HG02981 (cell line): ENCODE data around the gene ADAMTSL2.

Experiments
- ATAC-seq: cut with Tn5 transposase; IDR thresholded peaks from one replicate; pipeline ENCODE4 v1.9.1; 2021; ENCODE audit warnings: mild to moderate bottlenecking, moderate library complexity; ENCODE audit not compliant: unreplicated experiment

ADAMTSL2 gene

GRCh38 chr9:133584559-133585476 is 50.3 kb downstream of the ADAMTSL2 start:
- no peak for ATAC-seq

- no peak for ATAC-seq
Measured at GRCh38 chr9:133585481-133586351, 51.2 kb downstream of the ADAMTSL2 start.

GRCh38 chr9:133587051-133587450 is 52.5 kb downstream of the ADAMTSL2 start:
- no peak for ATAC-seq

- no peak for ATAC-seq
Measured at GRCh38 chr9:133587466-133587865, 53.0 kb downstream of the ADAMTSL2 start.

DNA sequence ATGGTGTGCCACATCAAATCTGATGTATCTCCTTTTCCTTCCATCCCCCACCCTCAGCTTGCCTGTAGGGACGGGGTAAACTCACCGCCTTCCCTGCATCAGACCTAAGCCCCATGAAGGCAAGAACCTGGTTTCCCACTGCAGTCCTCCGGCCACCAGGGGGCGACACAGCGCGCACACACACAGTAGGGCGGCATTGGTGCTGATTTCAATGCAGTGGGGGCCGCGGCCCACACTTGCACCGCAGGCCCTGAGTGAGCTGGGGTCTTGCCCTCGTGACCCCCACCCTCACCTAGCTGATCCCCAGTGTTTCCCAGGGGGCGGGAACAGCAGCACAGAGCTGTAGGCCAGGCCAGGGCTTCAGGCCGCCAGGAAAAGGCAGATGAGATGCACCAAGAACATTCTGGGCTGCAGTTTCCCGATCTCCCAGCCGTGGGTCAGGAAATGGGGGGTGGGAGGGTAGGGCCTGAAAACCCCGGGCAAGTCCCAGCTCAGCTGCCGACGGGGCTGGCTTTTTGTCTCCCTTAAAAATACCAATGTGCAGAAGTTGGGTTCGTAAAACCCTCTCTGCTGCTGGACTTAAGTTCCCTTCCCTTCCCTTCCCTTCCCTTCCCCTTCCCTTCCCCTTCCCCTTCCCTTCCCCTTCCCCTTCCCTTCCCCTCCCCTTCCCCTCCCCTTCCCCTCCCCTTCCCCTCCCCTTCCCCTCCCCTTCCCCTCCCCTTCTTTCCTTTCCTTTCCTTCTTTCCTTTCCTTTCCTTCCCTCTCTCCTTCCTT is 55.1 kb downstream of the ADAMTSL2 start:
- no peak for ATAC-seq

GRCh38 chr9:133590231-133590855 is 55.8 kb downstream of the ADAMTSL2 start:
- ATAC-seq = no peak

DNA sequence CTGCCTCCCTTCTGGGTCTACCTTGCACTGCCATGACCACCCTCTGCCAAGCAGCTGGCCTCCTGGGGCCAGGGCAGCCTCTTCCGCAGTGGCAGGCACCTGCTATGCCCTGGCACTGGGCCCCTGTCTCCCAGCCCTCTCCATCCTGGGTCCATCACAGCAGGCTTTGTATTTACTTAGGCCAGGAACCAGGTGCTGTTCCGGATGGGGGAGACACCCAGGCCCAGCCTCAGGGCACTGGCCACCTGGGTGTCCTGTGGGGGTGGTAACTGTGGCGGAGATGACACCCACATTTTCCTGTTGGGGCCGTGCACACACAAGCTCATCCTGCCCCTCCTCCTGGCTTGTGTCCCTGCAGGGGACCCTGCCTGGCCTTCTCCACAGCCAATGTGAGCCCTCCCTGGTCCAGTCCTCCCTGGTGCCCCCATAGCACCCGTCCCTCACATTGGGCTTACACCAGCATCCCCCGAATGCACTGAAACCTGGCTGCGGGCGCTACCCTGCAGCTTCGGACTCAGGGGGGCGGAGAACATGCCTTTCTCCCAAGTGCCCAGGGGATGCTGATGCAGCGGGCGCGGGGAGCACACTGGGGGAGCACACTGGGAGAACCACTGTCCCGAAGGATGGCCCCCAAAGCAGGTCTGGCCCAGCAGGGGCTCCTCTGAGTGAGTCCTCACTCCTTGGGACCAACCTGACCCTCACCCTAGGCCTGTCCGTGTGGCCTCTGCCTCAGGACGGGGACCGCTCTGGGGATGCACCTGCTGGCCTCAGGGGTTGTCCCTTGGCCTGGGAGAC is 56.8 kb downstream of the ADAMTSL2 start:
- ATAC-seq = no peak

DNA sequence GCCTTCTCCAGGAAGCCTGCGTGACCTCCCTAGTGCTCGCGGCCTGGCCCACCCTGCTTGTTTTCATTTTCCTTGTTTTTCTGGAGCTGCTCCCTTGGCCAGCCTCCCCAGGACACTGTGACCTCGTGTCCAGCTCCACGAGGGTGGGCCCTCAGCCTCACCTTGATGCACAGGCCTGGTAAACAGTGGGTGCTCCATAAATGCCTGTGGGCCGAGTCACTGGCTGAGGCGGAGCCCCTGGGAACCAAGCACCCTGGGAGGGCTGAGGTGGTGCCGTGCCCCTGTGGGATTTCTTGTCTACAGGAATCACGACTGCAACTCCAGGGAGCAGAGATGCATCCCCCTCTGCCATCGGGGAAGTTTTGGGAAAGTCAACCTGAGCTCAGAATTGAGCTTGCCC is 57.5 kb downstream of the ADAMTSL2 start:
- ATAC-seq = no peak

DNA sequence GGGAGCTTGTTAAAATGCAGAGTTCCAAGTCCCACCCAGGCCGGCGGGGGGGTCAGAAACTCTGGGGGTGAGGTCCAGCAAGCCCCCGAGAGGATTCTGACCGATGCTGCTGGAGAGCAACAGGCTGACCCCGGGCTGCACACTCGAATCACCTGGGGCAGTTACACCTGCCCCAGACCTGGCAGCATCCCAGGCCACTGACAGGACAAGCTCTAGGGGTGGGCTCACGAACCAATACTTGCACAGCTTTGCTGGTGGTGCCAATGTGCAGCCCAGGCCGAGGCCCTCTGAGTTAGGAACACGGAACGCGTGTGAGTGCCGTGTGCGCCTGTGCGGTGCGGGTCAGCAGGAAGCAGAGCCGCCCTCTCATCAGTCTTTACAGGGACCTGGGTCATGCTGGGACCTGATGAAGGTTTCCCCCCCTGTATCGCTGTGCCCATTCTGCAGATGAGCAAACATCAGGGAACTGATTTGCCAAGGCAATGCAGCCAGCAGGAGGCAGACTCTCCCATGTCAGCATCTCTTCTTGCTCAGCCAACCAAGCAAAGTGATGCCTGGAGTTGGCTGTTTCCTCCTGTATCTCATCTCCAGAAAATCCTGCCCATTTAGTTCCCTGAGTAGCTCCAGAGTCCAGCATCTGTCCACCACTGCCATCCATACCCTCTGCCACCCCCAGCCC is 58.4 kb downstream of the ADAMTSL2 start:
- no peak for ATAC-seq

DNA sequence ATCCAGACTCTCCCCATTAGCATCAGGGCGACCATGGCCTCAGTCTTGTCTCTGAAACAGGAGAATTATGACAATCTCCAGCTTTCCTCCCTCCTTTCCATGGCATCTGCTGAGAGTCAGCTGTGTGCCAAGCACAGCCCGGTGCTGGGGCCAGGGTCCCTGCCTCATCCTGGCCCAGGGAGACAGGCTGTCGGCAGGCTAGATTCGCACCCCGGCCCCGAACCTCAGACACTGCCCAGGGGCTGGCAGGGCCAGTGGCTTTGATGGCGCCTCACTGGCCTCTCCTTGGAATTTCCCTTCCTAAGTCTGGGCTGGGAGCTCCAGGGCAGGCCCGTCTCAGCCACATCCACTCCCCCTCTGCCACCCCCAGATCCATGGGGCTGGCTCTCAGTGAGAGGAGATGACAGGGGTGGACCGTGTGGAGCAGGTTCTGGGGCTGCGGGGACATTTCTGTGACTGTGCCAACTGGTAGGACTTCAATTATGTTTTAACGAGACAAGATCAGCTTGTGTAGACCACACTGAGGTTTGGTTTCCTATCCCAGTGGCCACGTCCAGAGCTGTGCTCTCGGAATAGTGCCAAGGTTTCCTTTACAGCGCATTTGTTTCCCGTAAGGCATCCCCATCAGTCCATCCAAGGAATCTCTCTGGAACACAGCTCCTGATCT is 59.2 kb downstream of the ADAMTSL2 start:
- ATAC-seq = no peak

GRCh38 chr9:133594310-133594709 is 59.8 kb downstream of the ADAMTSL2 start:
- ATAC-seq = no peak

DNA sequence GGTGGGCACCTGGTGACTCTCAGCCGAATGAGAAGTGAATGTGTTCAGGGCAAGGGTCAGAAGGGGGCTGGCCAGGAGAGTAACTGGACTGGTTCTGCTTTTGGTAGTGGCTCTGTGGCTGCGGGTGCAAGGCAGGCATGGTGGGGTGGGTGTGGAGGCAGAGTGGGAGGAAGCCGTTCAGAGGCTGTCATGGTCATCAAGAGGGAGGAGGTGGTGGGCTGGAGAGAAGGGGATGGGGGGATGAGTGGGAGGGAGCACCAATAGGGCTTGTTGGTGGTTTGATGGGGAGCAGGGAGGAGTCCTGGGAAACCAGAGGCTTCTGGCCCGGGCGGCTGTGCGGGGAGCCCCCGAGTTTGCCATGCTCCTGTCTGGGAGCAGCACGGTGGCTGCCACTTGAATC is 61.4 kb downstream of the ADAMTSL2 start:
- ATAC-seq = no peak

DNA sequence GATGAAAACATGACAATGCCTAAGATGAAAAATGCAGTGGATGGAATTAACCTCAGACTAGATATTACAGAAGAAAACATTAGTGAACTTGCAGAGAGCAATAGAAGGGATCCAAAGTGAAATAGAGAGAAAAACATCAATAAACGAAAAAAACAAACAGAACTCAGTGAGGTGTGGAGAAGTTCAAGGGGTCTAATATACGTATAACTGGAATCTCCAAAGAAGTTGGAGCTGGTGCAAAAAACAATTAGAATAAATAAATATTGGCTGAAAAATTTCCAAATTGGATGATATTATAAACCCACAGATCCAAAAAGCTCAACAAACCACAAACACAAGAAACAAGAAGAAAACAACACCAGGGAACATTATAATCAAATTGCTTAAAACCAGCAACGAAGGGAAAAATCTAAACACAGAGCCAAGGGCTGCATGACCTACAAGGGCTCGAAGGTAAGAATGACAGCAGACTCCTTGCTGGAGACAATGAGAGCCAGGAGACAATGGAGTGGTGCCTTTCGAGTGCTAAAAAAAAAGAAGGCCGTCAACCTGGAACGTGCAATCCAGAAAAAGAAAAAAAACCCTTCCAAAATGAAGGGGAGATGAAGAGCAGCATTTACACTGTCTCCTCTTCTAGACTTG is 62.9 kb downstream of the ADAMTSL2 start:
- no peak for ATAC-seq

DNA sequence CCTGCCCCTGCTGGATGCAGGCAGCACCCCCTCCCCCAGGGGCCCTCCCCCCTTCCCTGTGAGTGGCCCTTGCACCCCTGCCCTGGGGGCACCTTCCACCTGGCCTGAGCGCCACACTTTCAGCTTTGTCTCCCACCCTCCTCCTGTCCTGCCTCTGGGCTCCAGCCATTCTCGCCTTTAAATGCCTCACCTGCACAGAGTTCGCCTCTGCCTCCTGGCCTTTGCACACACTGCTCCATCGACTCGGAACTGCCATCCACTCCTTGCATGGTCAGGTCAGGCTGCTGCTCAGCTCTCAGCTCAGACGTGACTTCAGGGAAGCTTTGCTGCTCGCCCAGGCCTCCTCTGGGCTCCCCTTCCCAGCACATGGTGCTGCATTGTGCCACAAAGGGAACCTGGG is 64.5 kb downstream of the ADAMTSL2 start:
- ATAC-seq = no peak

DNA sequence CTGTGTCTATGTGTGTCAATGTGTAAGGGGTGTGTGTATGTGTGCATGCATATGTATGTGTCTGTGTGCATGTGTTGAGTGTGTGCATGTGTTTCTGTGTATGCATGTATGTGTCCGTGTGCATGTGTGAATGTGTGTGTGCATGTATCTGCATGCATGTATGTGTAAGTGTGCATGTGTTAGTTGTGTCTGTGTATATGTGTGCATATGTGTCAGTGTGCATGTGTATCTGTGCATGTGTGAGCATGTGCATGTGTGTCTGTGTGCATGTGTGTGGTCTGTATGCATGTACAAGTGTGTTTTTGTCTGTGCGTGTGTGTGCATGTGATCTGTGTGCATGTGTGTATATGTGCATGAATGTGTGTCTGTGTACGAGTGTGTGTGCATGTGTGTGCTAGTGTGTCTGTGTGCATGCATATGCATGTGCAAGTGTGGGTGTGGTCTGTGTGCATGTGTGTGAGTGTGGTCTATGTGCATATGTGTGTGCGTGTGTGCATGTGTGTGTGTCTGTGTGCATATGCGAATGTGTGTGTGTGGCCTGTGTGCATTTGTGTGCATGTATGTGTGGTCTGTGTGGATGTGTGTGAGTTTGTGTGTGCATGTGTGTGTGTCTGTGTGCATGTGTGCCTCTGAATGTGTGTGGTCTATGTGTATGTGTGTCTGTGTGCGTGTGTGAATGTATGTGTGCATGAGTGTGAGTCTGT is 65.1 kb downstream of the ADAMTSL2 start:
- ATAC-seq = no peak

DNA sequence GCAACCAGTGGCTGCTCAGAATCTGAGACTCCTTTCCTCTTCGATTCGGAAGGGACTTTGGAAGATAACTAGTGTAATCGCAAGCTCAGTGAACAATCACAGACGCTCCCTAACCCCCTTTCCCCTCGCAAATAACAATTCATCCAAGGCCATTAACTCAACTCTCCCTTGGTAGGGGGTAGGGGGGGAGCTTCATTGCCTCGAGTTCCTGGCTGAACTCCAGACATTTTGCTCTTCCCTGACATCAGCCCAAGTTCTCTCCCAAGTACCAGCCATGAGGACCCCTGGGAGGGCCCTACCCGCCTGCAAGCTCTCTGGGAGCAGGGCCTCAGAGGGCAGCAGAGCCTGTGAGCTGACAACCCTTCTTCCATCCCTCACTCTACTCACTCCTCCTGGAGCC is 66.2 kb downstream of the ADAMTSL2 start:
- ATAC-seq = no peak

DNA sequence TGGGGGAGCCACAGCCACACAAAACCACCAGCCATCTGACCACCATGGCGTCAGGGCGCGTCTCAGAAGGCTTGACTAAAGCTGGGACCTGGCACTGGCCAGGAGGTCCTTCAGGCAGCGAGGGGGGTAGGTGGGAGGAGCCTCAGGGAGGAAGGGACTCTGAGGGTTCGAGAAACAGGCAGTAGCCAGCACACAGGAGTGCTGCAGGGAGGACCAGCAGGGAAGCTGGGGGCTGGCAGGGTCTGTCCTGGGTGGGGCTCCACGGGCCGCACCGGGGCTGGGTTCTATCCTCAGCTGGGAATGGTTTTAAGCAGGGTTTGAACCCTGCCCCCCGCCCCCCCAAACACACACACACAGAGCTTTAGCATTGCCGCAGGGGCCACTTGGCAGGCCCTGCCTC is 67.2 kb downstream of the ADAMTSL2 start:
- no peak for ATAC-seq

- ATAC-seq = no peak
Measured at GRCh38 chr9:133602277-133602676, 67.8 kb downstream of the ADAMTSL2 start.
